ENCODE measurements around the gene LIMS3. TPM values are rescaled to one million over a fixed set of nuclear protein-coding genes. Genes with fewer than 3 reads are reported as not detected.
"Not testable (repeated sequence)": the region's sequence is repeated elsewhere in the genome, so short reads cannot be mapped to it uniquely, and the experiment has no call there.

LIMS3 gene
- total and polyA plus RNA-seq, 2 of the 13 experiments (the other 11 are each of a cell fraction or from before 2014, with no cell fraction given) = 0.69 to 2.2 TPM

DNA sequence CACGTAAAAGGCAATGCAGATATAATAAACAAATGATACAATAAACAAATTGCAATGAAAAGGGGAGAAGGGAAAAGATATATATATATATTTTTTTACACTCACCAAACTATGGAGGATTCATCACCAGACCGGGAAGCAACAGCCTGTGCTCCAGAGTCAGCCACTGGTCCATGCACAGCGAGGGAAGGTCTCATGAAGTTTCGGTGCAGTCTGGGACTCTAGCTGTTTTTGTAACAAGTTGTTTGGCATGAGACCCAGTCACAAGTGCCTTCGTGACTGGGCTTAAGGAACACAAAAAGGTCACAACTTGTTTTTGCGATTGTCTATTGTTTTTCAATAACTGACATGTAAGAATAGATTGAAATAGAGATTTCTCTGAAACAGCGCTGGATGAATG, 4.8 kb upstream of the LIMS3 start:
- H3K9me3 ChIP-seq (ENCODE audit: low read length); H3K79me2 ChIP-seq (ENCODE audit: insufficient read depth, low read length); H3K9ac ChIP-seq (ENCODE audit: insufficient read depth, low read depth, low read length); H3K27ac ChIP-seq (ENCODE audit: extremely low read length, insufficient read depth, low read length); DNase-seq (ENCODE audit: low spot score); H3K4me3 ChIP-seq (replicated peaks in 1 of 3; ENCODE audit: insufficient read depth in 1 of 3, low read depth in 2 of 3, low read length in 3 of 3); H4K20me1 ChIP-seq (ENCODE audit: insufficient read depth, low read length); intact Hi-C loops (cut with micrococcal nuclease; ENCODE audit: unreplicated experiment); POLR2A ChIA-PET; H3K27me3 ChIP-seq (ENCODE audit: control insufficient read depth in 1 of 2, insufficient read depth in 2 of 2, low read length in 2 of 2); H3K4me2 ChIP-seq (ENCODE audit: low read depth, low read length); FAIRE-seq; H3K36me3 ChIP-seq (replicated peaks in 1 of 2; ENCODE audit: control insufficient read depth in 1 of 2, insufficient read depth in 2 of 2, low read length in 2 of 2); BruUV-seq (replicated peaks); H3K4me1 ChIP-seq (ENCODE audit: insufficient read depth, low read length); in situ Hi-C loops (cut with HindIII; ENCODE audit: extremely low pct_ligation_motif_present, low pct_unique_long_range_greater_than_20kb); H2AFZ ChIP-seq (ENCODE audit: low read length); CTCF ChIA-PET (ENCODE audit: low intra/inter-chr PET ratio, low total read pairs): not testable (repeated sequence)
- no CpG with 5 or more reads among the region's 7 CpGs for whole genome bisulfite sequencing (ENCODE audit: low lambda C conversion rate)
- peak; percentile 40; the same call in 1 of the 3 replicates for ATAC-seq

DNA sequence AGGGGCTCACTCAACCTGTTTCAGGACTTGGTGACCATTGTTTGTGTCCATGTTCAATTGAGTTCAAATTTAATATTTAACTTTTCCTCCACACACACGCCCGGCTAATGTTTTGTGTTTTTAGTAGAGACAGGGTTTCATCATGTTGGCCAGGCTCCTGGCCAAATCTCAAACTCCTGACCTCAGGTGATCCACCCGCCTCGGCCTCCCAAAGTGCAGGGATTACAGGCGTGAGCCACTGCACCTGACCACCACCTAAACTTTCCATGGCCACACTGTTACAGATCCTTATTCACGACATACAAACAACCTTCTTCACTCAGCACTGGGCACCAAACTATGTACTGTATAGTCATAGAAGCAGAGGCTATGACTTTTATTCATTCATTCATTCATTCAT, 4.3 kb upstream of the LIMS3 start:
- H3K36me3 ChIP-seq (replicated peaks in 1 of 2; ENCODE audit: control insufficient read depth in 1 of 2, insufficient read depth in 2 of 2, low read length in 2 of 2); H2AFZ ChIP-seq (ENCODE audit: low read length); intact Hi-C loops (cut with micrococcal nuclease; ENCODE audit: unreplicated experiment); CTCF ChIA-PET (ENCODE audit: low intra/inter-chr PET ratio, low total read pairs); H3K9me3 ChIP-seq (ENCODE audit: low read length); H3K4me2 ChIP-seq (ENCODE audit: low read depth, low read length); H3K4me1 ChIP-seq (ENCODE audit: insufficient read depth, low read length); H3K9ac ChIP-seq (ENCODE audit: insufficient read depth, low read depth, low read length); H3K27me3 ChIP-seq (ENCODE audit: control insufficient read depth in 1 of 2, insufficient read depth in 2 of 2, low read length in 2 of 2); DNase-seq (ENCODE audit: low spot score); POLR2A ChIA-PET; H4K20me1 ChIP-seq (ENCODE audit: insufficient read depth, low read length); H3K4me3 ChIP-seq (replicated peaks in 1 of 3; ENCODE audit: insufficient read depth in 1 of 3, low read depth in 2 of 3, low read length in 3 of 3); H3K27ac ChIP-seq (ENCODE audit: extremely low read length, insufficient read depth, low read length); in situ Hi-C loops (cut with HindIII; ENCODE audit: extremely low pct_ligation_motif_present, low pct_unique_long_range_greater_than_20kb); BruUV-seq (replicated peaks); H3K79me2 ChIP-seq (ENCODE audit: insufficient read depth, low read length); FAIRE-seq: not testable (repeated sequence)
- no CpG with 5 or more reads among the region's 6 CpGs for WGBS (ENCODE audit: low lambda C conversion rate)
- ATAC-seq = peak; percentile 35

DNA sequence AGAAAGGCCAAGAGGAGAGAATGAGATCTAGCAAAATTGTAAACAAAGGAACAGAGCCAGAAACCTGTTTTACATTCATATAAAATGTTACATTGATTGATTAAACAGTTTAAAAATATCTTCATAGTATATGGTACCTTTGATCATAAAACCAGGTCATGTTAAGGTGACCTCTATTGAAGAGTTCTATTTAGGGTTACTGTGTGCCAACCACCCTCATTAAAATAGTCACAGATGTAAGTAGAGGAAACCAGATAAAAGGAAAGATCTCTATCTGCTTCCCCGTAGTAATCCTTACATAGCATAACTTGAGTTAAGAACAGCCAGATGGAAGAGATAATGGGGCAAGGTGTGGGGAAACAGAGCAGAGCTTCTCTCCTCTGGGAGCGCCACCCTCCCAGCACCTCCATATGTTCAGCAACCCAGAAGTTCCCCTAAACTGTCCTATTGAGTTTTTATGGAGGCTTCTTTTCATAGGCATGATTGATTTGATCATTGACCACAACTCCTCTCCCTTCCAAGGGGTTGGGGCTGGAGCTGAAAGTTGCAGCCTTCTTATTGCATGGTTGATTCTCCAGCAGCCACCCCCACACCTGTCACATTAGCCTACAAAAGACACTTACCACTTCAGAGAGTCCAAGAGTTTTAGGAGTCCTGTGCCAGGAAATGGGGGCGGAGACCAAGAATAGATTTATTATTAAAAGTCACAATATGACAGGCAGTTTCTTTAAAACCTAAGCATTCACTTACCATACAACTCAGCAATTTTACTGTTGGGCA, 3.2 kb upstream of the LIMS3 start:
- intact Hi-C loops (cut with micrococcal nuclease; ENCODE audit: unreplicated experiment); H3K36me3 ChIP-seq (replicated peaks in 1 of 2; ENCODE audit: control insufficient read depth in 1 of 2, insufficient read depth in 2 of 2, low read length in 2 of 2); H3K9ac ChIP-seq (ENCODE audit: insufficient read depth, low read depth, low read length); H3K79me2 ChIP-seq (ENCODE audit: insufficient read depth, low read length); in situ Hi-C loops (cut with HindIII; ENCODE audit: extremely low pct_ligation_motif_present, low pct_unique_long_range_greater_than_20kb); H3K4me3 ChIP-seq (replicated peaks in 1 of 3; ENCODE audit: insufficient read depth in 1 of 3, low read depth in 2 of 3, low read length in 3 of 3); H2AFZ ChIP-seq (ENCODE audit: low read length); H3K27me3 ChIP-seq (ENCODE audit: control insufficient read depth in 1 of 2, insufficient read depth in 2 of 2, low read length in 2 of 2); H4K20me1 ChIP-seq (ENCODE audit: insufficient read depth, low read length); CTCF ChIA-PET (ENCODE audit: low intra/inter-chr PET ratio, low total read pairs); H3K9me3 ChIP-seq (ENCODE audit: low read length); FAIRE-seq; ATAC-seq; BruUV-seq (replicated peaks); H3K4me2 ChIP-seq (ENCODE audit: low read depth, low read length); POLR2A ChIA-PET; DNase-seq (ENCODE audit: low spot score); H3K27ac ChIP-seq (ENCODE audit: extremely low read length, insufficient read depth, low read length); H3K4me1 ChIP-seq (ENCODE audit: insufficient read depth, low read length): not testable (repeated sequence)
- no CpG with 5 or more reads among the region's 3 CpGs for WGBS (ENCODE audit: low lambda C conversion rate)

DNA sequence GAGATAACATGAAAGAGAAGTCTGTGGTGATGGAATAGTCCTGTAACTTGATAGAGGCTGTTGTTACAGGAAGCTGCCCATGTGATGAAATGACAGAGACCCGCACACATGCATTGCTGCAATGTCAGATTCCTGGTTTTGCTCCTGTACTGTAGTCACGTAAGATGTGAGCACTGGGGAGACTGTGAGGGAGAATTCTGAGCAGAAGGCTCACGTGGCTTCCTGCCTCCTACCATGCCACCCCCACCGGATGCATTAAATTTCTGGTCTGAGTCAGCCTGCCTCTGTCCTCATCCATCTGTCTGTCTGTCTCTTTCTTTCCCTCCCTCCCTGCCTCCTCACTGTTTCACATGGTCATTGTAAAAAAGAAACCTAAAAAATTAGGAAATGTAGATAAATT, 2.3 kb upstream of the LIMS3 start:
- H3K79me2 ChIP-seq (ENCODE audit: insufficient read depth, low read length); H3K27ac ChIP-seq (ENCODE audit: extremely low read length, insufficient read depth, low read length); H3K4me3 ChIP-seq (replicated peaks in 1 of 3; ENCODE audit: insufficient read depth in 1 of 3, low read depth in 2 of 3, low read length in 3 of 3); H3K27me3 ChIP-seq (ENCODE audit: control insufficient read depth in 1 of 2, insufficient read depth in 2 of 2, low read length in 2 of 2); BruUV-seq (replicated peaks); intact Hi-C loops (cut with micrococcal nuclease; ENCODE audit: unreplicated experiment); H3K36me3 ChIP-seq (replicated peaks in 1 of 2; ENCODE audit: control insufficient read depth in 1 of 2, insufficient read depth in 2 of 2, low read length in 2 of 2); in situ Hi-C loops (cut with HindIII; ENCODE audit: extremely low pct_ligation_motif_present, low pct_unique_long_range_greater_than_20kb); DNase-seq (ENCODE audit: low spot score); H3K4me1 ChIP-seq (ENCODE audit: insufficient read depth, low read length); POLR2A ChIA-PET; H3K4me2 ChIP-seq (ENCODE audit: low read depth, low read length); FAIRE-seq; H3K9me3 ChIP-seq (ENCODE audit: low read length); CTCF ChIA-PET (ENCODE audit: low intra/inter-chr PET ratio, low total read pairs); H4K20me1 ChIP-seq (ENCODE audit: insufficient read depth, low read length); H2AFZ ChIP-seq (ENCODE audit: low read length); H3K9ac ChIP-seq (ENCODE audit: insufficient read depth, low read depth, low read length): not testable (repeated sequence)
- ATAC-seq = peak; percentile 17; the same call in 1 of the 3 replicates
- no CpG with 5 or more reads among the region's 4 CpGs for WGBS (ENCODE audit: low lambda C conversion rate)

Measured in HepG2 (cell line).